M059J (cell line): Measurements from ENCODE around the gene SLC39A11. TPM values are rescaled to one million over a fixed set of nuclear protein-coding genes. Genes with fewer than 3 reads are reported as not detected.

Source experiments
- DNase-seq: peaks from one replicate; pipeline ENCODE4 v3.0.0-alpha.2; 2012; ENCODE audit warnings: low read depth
- total RNA-seq: library from RNA; depleted of rRNA; stranded (reverse); fragments of >200 nt; shearing (Covaris generic); gene quantifications from 2 replicates; pipeline ENCODE4 v1.2.3, GENCODE V29; 2014

Gene SLC39A11
- total RNA-seq, 1 experiment from 2014 or later = 22.2 TPM

DNA sequence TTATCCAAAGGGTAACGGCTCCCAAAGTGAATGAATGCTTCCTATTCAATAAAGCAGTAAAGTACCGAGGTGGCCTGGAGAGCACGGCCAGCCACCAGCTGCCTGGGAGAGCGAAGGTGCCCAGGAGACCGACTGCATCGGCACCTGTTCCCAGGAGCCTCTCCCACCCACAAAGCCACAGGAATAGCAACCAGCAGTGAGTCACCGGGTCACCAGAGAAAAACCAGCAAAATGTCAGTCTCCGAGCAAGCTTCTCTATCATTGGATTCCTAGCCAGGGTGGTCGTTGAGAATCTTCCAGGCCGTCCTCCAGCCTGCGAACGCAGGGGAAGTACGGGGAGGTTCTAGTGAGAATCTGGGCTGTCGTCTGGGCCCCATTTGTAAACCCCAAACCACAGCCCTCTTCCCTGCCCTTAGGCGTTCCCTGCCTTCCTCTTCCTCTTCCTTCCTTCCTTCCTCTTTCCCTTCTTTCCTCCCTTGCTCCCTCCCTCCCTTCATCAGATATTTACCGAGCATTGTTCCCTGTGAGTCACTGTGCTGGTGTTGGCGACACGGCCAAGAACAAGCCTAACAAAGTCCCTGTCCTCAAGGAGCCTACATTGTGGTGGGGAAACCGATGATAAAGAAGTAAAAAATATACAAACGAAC, 114.6 kb downstream of the SLC39A11 start:
- DNase-seq = peak; percentile 84

DNA sequence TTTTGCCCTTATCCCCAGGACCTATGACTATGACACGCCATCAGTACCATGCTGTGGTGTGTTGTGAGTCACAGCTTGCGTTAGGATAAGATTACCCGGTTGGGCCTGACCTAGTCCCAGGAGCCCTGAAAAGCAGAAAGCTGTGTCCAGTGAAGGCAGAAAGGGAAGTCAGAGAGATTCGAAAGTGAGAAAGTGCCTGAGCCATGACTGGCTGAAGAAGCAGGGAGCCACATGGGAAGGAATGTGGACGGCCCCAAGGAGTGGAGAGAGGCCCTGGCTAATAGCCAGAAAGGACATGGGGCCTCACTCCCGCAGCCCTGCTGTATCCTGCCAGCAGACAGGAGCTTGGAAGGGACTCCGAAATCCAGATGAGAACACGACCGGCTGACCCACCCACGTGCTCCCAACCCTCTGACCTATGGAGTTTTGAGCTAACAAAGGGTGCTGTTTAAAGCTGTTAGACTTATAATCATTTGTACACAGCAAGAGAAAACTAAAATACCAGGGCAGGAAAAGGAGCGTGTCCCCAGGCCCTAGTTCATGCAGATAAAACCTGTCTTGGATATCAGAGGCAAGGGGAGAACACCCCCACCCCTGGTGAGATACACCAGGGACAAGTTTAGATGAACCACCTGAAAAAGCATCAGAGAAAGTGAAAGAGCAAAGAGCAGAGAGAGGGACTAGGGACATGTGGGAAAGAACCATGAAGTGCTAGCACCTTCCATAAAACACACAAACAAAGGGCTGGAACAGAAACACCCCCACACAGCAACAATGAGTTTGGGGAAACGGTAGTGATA, 115.3 kb downstream of the SLC39A11 start:
- peak; percentile 93 for DNase-seq

DNA sequence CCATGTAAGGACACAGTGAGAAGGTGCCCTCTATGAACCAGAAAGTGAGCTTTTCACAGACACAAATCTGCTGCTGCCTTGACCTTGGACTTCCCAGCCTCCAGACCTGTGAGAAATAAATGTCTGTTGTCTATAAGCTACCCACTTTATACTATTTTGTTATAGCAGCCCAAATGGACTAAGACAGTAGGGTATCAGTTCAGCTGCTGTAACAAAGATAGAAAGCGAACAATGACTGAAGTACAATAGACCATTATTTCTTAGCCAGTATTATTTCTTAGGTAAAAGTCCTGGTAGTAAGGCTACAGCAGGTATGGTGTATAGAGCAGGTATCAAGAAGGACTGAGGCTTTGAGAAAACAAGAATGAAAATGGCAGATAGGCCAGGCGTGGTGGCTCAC, 117.0 kb downstream of the SLC39A11 start:
- no peak for DNase-seq

DNA sequence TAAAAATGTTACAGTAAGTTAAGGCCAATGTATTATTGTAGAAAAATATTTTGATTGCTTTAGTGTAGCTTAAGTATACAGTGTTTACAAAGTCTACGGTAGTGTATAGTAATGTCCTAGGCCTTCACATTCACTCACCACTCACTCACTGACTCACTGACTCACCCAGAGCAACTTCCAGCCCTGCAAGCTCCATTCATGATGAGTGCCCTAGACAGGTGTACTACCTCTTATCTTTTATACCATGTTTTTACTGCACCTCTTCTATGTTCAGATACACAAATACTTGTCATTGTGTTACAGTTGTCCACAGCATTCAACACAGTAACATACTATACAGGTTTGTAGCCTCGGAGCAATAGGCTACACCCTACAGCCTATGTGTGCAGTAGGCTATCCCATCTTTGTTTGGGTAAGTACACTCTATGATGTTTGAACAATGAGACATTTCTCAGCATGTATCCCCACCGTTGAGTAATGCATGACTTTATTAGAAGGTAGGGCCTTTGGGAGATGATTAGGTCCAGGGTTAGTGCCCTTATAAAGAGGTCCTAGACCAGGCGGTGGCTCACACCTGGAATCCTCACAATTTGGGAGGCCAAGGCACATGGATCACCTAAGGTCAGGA, 117.8 kb downstream of the SLC39A11 start:
- peak; percentile 51 for DNase-seq

DNA sequence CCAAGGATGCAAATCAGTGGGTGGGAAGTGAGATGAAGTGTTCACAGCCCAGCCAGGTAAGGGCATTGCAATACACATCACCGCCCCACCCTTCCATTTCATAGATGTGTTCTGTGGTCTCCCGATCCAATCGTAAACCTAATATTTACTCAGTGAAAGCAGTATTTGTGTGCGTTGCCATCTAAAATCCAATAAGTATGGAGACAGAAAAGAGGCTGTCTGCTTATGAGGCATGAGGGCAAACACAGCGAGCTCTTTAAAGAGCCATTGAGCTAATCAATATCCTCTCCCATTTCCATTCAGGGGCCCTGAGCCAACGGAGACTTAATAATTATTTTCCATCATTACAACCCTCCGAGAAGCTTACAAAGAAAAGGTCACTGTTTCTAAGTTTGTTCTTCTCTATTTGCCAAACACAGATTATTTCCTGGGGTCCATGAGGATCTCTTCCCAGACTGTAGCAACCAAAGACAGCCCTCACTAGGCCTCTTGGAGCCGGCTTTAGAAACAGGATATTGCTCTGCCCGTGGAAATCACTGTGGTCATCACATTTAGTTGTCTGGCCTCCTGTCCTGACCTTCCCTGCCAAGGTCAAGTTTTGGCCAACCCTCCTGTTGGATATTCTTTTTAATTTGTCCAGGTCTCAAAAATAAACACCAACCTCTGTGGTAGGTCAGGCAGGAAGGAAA, 120.1 kb downstream of the SLC39A11 start:
- DNase-seq = no peak

DNA sequence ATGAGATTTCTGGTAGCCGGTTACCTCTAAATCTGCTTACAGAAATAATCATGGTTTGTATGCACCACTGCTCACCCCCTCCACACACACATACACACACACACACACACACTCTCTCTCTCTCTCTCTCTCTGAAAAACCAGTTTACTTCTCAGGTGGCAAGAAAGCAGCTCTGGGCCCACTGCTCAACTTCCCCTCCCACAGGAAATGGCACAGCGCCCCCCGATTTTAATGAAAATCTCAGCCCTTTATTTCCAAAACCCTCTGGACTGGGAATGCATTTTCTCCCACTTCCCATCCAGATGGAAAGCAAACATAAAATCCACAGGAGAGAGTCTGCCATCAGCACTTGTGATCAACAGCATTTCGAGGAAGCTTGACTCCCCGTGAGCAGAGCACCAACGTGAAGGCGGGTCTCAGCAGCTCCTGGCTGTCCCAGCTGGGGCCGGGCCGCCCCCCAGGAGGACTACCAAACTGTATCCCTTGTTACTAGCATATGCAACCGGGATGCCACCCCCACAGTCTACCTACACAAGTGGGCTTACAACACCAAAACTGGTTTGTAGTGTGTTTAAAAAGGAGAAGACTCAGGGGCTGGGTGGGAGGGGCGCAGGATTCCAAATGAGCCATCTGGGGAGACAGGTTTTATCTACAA, 121.1 kb downstream of the SLC39A11 start:
- DNase-seq = no peak

DNA sequence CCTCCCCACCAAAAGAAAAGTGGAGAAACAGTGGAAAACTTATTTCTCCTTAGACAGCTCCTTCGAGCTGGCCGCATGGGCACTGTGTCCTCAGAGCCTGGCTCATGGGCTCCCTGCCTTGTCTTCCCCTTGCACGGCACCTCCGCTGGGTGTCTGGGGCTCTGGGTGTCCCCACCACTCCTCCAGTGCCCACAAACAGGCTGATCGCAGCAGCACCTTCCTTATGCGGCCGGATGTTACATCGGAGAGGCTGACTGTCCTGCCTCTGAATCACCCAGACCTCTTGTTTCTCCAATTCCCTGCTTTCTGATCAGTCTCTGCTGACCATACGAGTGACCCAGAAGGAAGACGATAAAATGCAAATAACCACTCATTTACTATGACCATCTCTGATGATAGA, 121.7 kb downstream of the SLC39A11 start:
- no peak for DNase-seq

DNA sequence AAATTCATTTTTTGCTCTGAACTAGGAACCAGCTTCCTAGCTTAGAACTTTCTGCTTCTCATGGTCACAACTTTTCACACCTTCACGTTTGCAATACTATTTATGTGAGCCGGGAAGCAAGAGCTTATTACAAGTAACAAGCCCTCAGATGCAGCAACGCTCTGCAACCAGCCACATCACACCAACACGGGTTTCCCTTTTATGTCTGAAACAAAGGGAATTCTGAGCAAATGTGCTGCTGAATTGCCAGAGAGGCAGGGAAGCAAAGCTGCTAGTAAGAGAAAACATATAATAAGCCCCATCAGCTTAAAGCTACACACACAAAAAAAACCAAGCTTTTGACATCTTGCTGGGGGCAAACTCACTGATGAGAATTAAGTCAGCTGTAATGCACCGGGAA, 122.2 kb downstream of the SLC39A11 start:
- DNase-seq = no peak

DNA sequence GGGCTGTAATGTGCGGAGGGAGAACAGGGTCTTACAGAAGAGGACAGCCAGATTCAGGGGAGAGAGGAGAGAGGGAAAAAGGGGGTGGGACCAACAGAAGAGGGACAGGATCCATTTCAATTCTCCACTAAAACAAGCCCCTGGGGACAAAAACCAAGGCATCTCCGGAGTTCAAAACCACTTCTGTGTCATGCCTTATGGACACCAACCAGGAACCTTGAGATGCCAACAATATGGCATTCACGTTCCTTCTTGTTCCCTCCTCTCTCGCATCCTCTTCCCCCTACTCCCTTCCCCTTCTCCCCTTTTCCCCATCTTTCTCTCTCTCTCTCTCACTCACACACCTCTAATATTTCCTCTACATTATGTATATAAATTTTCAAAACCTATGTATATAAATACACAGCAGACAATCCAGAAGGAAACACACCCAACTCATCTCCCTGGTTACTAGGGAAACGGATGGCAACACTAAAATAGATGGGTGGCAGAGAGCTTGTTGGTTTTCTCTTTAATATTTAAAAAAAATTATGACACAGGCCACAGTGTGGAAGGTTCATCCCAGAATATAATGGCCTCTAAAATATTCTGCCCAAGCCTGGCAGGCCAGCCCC, 123.1 kb downstream of the SLC39A11 start:
- no peak for DNase-seq

DNA sequence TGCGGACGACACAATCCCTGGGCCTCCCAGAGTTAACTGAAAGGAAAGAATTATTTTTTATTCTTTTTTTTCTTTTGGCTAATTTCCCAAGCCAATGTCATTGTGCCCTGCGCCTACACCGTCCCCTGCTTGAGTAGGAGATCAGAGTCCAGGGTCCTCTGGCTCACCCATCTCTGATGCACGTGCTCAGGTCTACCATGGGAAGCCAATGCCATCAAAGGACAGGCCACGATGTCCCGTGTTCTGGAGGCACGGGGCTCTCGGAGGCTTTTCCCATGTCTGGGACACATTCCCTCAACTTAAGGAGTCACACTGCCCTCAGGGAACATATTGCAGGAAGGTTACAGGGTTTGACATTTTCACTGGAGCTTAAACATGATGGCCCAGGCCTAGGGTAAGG, 123.7 kb downstream of the SLC39A11 start:
- DNase-seq = no peak

DNA sequence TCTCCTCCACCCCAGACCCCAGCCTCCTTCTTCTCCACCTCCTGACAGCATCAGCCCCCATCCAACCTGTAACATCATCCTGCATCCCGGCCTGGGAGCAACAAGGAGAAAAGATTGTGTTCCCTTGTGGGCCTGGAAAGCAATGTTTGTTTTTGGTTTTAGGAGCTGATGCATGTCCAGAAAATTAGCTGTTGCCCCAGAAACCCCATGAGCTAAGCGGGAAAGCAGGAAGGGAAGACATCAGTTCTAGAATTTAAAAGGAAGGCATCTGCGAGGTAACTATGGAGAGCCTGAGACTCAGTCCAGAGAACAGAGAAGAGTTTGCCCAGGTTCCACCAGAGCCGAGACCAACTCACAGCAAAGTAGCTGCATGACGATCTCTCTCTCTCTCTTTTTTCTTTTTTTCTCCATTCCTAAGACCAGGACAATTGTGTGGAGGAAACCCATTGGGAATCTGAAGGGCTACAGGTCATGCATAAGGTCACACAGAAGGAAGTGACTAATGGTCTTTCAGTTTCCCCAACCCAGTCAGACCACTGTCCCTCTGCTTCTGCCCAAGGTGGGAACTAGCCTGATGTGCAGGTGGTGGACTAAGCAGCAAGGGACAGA, 124.4 kb downstream of the SLC39A11 start:
- DNase-seq = peak; percentile 65

DNA sequence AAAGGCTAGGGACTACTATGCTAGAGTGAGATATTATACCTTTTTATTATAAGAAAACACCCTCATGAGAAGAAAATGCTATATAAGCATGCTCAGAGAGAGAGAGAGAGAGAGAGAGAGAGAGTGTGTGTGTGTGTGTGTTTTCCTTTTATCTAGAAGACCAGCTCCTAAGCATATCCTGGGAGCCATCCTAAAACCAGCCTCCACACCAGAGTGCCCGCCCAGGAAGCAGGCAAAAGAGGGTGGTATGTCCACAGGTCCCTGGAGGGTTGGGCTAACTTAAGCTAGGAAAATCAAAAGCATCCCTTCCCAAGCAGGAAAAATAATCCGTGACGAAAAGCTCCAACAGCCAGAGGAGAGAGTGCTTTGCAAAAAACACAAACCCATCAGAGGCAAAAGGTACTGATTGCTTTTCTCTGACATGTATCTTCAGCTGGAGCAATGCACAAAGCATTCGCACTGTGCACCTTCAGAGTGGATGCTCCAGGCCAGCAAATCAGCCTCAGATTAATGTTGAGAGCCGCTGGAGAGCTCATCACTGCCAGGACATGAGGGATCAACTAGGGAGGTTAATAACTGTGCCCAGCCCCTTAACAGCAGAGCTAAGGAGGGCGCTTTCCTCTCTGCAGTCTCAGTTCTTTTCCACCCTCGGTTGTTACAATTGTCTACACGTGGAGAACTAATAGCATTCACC, 125.1 kb downstream of the SLC39A11 start:
- no peak for DNase-seq

DNA sequence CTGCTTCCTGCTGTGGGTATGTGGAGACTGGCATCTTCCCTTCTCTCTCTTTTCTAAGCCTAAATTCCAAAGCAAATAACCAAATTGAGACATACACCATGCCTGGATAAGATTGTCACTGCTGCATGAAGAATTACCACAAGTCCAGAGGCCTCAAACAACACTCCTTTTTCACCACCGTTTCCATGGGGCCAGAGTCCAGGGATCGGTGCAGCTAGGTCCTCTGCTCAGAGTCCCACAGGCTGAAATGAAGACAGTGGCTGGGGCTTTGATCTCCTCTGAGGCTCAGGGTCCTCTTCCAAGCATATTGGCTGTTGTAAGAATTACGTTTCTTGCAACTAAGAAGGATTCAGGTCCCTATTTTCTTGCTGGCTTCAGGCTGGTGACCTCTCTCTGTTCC, 130.4 kb downstream of the SLC39A11 start:
- DNase-seq = no peak

DNA sequence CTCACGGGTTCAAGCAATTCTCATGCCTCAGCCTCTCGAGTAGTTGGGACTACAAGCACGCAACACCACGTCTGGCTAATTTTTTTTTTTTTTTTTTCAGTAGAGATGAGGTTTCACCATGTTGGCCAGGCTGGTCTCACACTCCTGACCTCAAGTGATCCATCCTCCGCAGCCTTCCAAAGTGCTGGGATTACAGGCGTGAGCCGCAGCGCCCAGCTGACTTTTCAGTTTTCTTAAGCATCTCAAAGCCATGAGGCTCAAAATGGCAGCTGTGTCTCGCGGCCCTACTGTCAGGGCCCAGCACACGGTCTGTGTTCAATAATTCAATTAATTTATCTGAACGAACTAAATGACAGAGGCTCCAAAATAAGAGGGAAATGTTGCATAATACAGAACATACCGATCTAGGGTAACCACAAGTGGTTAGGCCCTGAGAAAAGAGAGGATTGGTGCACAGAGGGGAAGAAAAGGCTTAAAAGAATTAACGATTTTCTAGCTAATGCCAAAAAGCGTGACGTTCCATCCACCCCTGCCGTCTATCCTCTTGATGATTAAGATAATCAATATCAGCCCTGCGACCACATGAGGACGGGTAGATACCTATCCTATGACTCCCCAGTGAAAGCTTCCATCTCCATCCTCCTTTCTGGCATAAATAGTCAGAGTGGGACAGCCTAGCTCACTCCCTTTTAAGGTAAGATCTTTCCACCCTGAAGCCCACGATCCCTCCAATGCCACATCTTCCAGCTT, 136.9 kb downstream of the SLC39A11 start:
- no peak for DNase-seq

DNA sequence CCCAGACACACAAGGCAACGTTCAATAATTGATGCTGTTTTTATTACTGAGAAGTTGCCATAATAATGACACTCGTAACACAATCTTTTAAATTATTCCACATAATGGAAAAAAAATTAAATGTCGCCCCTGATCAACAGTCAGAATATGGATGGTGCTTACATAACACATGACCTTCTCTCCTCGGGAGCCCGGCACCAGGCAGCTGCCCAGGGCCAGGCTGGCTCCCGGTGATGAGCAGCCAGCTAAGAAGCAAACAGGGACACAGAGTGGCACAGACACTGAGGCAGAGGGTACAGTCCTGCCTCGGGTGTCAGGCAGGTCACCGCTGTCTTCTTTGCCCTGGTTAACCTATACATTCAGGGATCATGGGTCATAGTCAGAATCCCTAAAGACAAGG, 137.9 kb downstream of the SLC39A11 start:
- no peak for DNase-seq

DNA sequence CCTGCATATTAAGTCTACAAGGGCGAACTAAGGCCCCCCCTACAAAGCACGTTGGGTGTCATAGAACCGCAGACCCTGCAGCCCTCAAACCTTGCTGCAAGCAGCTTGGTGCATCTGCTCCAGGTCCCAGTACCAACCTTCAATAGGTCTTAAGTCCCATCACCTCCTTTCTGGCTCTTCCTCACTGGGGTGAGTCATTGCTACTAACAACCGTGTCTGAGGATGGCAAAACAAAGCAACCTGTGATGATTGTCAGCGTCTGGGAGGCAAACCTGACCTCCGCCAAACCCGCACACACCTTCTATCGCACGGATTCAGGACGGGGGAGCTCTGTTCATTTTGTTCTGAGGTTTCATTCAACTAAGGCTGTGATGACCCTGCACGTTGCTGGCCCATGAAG, 138.9 kb downstream of the SLC39A11 start:
- DNase-seq = peak; percentile 49

DNA sequence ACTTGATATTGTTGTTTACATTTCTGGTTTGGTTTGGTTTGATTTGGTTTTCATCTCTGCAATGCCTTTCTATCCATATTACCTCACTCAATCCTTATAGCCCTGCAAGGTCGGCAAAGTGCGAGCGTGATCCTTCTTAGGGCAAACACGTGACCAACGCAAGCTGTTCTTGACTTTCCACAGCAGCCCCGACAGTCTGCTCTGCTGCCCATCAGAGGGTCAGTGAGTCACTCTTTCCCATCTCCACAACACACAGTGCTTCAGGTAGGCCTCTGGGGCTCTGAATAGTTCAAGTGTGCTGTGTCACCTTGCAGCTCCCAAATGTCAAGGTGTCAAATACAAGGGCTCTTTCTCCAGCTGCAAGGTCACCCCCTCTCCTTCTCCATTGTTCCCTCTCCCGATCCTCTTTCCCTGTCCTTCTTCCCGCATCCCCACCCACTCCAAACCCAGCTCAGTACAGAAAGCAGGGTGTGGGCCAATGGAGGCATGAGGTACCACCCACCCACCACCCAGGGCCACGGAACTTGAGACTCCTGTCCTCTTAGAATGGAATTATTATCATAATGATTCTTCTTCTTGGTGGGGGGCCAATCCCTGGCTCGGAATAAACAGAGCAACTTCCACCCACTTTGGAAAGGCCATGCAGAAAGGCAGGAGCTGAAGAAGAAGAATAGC, 139.7 kb downstream of the SLC39A11 start:
- peak; percentile 16 for DNase-seq

DNA sequence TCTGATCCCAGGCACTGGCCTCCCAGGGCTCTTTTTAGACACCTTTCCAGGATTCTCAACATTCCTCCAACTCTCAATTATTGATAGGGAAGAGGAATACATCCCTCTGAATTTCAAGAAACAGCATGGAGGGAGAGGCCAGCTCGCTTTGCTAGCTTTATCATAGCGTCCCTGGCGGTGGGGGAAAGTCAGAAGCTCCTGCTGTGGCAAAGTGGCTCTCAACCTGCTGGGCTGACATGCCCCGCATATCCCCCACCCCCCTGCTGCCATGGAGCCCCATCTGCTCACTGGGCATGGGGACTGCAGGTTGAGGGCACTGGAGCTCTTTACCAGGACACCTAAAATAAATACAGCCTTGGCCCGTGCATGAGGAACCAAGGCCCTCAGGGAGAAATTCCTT, 140.3 kb downstream of the SLC39A11 start:
- DNase-seq = no peak
